GM19035 (cell line): ENCODE measurements around the gene AKR1C1.
A peak's percentile ranks its signal among the peaks of the same experiment; 100 is the strongest.
"Not testable (repeated sequence)": the region's sequence is repeated elsewhere in the genome, so short reads cannot be mapped to it uniquely, and the experiment has no call there.

Source experiments
- ATAC-seq: cut with Tn5 transposase; IDR thresholded peaks from one replicate; pipeline ENCODE4 v1.9.1; 2021; ENCODE audit not compliant: unreplicated experiment

The AKR1C1 gene

DNA sequence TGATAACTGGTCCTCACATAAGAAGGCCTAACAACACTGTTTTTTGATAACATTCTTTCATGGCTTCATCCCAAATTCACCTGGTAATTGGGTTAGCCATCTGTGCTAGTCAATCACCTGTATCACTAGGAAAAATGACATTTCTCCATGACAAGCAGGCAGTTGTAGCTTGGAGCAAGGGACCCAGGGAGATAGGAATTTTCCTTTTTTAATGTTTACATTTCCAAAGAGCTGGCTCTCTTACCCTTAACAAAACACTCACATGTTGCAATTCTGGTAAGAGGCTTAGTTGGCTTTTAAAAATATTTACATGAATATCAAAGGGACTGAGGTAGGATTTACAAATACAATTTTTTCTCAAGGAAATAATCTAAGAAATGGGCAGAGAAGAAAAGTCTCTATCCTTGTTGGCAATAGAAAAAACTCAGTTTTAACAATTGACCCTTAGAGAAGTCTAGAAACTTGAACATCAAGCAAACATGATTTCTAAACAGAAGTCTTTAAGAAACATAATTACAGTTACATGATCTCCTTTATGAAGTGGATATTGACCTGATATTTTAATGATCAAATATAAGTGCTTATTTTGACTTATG, 16.1 kb upstream of the AKR1C1 start:
- no peak for ATAC-seq

DNA sequence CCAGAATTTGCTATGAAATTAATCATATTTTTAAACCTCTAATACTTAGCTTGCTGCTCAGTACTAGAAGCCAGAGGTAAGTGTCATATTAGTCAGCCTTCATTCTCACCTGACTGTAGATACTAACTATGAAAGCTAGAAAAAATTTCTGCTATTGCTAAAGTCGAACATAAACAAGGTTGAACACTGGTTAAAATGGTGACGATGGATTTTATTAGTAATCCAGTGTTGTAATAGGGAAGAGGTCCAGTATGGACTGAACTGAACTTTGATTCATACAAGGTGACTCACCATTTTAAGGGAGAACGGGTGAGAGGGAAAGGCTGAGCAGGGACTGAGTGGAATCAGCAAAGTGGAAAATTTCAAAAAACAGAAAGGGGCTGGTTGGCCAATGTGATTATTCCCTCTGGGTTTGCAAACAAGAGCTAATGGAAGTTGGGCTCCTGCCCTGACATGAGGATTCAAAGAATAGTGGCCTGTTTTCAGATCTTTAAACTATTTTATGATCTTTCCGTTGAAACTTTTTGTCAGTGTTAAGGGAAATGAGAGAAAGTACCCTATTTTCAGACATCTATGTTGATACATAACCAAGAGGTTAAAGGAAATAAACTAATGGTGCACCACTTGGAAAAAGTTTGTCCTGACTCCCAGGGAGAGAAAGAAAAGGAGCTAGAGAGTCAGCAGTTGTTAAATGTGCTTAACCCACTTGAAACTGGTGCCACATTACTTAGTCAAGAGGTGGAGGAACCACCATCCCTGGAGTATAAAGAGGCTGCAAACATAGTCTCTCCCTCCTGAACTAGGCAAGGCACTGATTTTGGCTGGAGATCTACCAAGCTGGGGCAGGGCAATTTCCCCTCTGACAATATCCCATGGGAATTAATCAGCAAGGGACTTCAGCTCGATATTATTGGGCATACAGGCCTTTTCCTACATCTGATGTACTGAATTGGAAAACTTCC, 15.3 kb upstream of the AKR1C1 start:
- ATAC-seq, result no peak

DNA sequence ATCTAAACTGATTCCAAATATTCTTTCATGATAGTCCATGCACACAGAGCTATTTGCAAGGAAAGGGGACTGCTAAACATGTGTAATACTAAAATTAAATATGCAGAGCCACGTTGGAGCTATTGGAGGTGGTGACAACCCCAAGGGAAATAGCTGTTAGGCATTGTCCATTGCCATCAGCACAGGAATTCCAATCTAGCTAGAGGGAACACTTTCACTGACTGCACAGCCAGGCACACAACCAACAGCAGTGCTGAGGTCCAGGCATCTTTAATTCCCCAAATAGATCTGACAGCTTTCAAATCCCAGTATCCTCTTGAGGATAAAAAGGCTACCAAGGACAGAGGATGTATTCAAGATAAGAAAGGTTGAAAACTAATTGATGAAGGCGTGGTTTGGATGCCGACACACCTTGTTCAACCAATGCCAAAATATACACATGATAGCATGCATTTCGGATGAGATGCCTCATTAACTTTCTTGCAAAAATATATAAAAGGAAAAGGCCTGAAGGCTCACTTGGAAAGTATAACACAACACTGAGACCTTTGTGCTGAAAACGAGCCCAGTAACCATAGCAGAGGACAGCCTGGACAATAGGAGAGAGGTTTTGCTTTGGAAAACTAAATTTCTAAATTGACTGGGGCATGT, 11.6 kb upstream of the AKR1C1 start:
- not testable (repeated sequence) for ATAC-seq

DNA sequence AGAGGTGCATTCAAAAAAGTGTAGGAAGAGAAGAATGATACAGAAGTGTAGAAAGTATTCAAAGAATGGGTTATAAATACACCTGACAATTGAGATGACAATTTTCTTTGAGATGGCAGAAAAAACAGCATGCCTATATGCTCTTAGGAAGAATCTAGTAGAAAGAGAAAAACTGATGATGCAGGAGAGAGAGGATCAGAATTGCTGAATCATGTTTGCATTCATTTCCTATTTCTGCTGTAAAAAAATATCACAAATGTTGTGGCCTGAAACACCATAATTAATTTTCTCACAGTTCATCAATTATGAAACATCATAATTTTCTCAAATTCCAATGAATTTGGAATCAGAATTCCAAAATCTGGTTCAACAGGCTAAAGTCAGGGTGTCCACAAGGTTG, 9.8 kb upstream of the AKR1C1 start:
- ATAC-seq, result no peak

DNA sequence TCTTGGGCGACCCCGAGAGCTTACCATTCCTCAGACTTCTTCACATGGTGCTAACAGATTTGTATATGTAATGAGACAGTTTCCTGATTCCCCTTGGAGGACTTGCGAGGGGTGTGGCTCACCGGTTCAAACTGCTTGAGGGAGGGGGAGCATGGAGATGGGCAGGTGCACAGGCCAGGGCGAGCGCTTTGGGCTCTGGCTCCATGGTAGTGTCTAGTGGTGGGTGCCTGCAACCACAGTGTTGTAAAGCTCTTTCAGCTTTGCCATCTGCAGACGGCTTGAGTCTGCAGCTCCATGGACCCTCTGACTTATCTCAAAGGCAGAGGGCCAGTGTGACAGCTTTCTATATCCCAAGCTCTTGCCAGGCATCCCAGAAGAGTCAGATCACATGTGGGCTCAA, 7.1 kb upstream of the AKR1C1 start:
- ATAC-seq, result not testable (repeated sequence)

DNA sequence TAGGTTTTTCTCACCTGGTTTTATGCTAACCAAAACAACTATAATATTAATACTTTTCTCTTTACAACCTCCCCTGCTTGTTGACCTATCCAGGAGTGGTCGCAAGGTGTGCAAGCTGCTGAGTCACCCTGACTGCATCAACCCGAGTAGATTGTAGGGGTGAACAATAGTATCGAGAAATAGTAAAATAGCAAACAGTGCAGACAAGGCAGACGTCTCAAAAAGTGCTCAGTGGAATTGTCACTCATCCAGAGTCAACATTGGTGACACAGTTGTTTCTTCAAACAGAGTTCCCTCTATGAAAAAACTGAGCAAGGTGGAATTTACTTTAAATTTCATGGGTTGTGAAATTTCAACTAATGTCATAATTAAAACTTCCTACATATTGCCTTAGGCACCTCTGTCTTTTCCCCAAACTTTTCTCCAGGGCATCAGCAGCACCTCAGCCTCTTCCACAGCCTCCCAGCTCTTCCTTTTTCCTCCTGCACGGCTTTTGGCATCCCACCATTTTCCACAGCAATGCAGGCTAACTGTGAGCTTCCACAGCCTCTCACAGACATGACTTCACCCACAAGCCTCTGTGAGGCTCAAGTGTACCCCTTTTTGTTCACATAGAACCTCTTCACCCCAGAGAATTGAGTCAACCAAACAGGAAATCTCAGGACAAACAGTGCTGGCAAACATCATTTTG, 6.1 kb upstream of the AKR1C1 start:
- ATAC-seq, result not testable (repeated sequence)

DNA sequence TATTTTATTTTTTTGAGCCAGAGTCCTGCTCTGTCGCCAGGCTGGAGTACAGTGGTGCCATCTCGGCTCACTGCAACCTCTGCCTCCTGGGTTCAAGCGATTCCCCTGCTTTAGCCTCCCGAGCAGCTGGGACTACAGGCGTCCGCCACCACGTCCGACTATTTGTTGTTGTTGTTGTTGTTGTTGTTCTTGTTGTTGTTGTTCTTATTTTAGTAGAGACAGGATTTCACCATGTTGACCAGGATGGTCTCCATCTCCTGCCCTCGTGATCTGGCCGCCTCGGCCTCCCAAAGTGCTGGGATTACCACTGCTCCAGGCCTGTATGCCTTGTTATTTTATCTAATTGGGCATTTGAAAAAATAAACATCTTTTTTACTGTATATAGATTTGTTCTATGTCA, 1.7 kb upstream of the AKR1C1 start:
- not testable (repeated sequence) for ATAC-seq

DNA sequence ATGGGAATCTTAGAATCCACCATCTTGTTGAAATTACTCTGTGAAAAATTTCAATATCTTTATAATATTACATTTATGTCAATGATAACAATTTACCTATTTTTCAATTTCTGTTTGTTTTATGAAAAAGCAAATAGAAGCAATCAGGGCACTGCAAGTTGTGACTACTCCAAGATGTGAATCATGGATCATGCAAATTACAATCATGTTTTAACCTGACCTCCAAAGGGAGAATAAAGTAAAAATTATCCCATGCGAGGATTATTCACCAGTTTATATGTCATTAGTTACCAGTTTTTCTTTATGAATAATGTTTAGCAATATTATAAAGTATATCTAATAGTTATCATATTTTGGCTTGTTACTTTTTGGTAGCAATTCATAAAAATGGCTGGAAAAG, 907 bp upstream of the AKR1C1 start:
- ATAC-seq, result not testable (repeated sequence)

DNA sequence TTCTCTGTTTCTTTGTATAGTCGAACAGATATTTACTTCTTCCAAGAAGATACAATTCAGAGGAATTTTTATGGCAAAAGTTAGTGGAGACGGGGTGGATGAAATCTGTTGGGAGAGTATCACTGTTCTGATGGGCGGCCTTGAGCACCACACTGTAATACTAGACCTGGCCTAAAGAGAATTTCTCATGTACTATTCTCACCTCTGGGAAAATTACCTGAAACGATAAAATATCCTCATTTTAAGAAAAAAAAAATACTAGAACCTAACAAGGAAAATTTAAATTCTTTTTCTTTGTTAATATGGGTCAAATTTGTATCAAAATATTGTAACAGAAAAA, 570 bp downstream of the AKR1C1 start:
- ATAC-seq, result not testable (repeated sequence)

DNA sequence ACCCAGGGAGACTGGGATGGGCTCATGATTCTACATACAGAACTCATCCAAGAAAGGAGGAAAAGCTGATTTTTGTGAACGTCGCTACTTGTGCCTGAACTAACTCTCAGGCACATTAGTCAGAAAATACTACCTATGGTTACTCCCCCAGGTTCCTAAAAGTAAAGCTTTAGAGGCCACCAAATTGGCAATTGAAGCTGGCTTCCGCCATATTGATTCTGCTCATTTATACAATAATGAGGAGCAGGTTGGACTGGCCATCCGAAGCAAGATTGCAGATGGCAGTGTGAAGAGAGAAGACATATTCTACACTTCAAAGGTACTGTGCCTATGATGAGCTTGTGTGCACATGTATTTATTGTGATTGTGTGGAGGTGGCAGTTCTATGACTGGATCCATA, 2.5 kb downstream of the AKR1C1 start:
- not testable (repeated sequence) for ATAC-seq

DNA sequence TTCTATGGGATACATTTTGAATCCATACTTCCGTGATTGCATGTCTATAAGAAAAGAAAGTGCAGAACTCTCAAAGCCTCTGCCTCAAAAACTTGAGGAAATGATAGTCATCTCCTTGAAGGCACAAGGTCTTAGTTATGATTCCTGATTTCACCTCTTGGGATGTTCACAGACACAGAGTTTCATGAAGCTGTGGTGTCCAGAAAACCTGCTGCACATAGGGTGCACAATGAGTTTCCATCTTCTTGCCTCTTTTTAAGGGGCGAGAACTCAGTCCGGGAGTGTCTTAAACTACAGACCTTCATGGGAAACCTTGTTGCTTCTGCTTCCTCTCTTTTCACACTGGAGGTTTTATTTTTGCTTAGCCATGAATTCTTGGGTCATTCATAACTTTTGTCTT, 4.0 kb downstream of the AKR1C1 start:
- ATAC-seq, result not testable (repeated sequence)

DNA sequence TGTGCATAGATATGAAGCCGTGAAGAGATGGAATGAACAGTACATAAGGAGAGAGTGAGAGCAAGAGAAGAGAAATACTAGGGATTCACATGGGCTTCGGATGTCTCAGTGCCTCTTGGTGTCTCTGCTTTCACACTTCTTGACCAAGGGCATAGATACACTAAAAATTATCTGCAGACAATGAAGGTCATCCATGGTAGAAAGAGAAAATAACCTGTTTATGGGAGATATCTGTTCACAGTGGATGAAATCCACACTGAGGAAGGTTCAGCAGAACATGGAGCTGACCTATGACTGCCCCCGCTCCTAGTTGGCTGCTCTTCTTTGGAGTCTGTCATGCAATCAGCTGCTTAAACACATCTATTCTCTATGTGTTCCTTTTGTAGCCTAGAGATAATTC, 6.1 kb downstream of the AKR1C1 start:
- ATAC-seq, result not testable (repeated sequence)

DNA sequence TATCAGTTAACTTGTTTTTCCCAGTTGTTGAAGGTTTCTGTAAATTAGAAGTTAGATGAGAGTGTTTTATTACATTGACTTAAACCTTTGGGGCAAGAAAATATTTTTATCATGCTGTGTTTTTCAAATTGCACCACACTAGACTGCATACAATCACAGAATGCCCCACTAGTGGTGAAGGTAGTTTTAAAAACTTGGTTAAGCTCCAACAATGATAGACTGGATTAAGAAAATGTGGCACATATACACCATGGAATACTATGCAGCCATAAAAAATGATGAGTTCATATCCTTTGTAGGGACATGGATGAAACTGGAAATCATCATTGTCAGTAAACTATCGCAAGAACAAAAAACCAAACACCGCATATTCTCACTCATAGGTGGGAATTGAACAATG, 7.1 kb downstream of the AKR1C1 start:
- not testable (repeated sequence) for ATAC-seq

DNA sequence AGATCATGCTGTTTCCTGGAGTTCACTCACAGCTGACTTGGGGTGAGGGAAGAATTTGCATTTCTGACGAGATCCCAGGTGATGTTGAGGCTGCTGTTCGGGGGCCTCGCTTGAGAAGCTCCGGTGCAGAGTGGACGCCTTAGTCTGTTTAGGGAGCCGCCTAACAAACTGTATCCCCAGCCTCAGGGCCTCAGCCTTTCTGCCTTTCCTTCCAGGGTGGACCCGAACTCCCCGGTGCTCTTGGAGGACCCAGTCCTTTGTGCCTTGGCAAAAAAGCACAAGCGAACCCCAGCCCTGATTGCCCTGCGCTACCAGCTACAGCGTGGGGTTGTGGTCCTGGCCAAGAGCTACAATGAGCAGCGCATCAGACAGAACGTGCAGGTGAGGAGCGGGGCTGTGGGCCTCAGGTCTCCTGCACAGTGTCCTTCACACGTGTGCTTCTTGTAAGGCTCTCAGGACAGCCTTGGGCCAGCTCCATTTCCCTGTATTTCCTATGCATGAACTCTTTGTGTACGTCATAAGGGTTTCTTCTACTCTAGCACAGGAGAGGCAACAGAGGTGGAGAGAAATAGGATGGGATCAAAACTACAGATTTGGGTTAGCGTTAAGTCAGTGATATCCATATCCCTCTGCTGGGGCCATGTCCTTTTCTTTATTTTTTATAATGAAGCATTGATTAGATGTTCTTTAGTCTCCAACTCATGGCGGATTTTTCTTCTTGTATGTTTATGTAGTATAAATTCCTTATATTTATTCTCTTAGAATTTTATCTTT, 9.3 kb downstream of the AKR1C1 start:
- ATAC-seq, result not testable (repeated sequence)

DNA sequence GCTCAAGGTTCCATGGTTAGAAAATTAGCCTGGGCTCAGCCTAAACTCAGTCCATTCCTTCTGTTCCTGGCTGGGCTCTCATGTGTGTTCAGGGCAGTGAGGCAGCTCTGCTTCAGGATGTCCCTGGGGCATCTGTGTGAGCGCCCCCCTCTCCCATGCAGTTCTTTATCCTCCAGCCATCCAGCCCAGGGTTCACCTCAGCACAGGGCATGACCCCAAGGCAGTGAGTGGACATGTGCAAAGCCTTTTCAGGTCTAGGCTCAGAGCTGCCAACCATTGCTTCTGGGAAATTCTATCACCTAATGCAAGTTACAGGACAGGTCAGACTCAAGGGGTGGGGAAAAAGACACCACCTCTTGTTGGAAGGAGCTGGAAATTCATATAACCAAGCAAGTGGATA, 10.1 kb downstream of the AKR1C1 start:
- not testable (repeated sequence) for ATAC-seq

DNA sequence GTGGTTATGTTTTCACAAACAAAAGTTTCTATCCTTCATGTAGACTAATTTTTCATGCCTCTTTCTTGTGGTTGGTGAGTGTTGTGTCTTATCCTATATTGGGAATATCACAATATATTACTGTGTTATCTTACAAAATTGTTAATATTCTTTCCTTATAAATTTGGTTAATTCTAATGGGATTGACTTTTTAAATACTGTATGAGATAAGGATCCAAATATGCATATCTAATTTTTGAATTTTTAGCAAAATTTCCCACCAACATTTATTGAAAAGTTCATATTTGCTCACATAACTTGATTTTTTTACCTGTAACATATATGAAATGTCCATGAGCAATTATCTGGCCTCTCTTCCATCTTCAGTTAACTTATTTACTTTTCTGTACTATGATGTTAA, 11.2 kb downstream of the AKR1C1 start:
- not testable (repeated sequence) for ATAC-seq

DNA sequence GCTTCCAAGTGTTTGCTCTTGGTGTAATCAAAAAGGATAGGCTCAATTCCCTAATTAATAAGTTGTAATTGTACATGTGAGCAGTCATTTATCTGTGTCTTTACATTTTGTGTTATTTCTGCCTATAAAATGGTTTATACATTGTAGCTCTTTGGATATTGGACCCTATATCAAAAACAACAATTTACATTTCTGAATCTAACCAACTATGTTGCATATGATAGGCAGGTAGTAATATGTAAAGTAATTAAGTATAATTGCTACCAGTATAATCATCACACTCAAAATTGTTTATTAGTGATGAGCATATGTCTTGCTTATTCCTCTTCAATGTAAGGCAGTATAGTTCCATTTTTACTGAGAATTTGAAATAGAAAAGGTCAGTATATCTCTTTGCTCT, 13.8 kb downstream of the AKR1C1 start:
- ATAC-seq, result no peak

DNA sequence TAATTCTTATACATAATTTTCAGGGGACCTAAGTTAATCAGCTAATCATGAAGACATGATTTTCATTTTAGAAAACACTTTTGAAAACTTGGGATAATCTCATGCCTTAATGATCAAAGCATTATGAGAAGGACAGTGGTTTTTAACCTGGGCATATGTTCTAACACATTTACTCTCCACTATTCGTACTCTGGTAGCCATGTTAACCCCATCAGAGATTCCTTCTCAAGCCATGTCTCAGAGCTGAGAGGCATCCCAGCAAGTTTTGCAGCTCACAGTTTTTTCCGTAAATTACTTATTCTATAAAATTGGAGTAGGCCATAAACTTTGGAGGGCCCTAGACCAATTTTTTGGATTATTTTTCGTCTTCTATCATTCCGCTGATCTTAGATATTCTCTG, 15.7 kb downstream of the AKR1C1 start:
- no peak for ATAC-seq

DNA sequence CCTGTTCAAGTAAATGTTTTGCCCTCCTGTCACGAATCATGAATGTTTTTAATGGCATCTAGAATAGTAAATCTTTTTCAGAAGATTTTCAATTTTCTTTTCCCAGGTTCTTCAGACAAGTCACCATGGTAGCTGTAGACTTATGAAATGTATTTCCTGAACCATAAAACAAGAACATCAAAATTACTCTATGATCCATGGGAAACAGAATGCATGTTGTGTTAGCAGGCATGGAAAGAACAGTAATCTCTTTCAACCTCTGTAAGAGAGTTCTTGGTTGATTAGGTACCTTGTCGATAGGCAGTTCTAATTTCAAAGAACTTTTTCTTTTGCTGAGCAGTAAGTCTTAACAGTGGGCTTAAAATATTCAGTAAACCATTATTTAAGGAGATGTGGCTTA, 17.6 kb downstream of the AKR1C1 start:
- ATAC-seq, result no peak

DNA sequence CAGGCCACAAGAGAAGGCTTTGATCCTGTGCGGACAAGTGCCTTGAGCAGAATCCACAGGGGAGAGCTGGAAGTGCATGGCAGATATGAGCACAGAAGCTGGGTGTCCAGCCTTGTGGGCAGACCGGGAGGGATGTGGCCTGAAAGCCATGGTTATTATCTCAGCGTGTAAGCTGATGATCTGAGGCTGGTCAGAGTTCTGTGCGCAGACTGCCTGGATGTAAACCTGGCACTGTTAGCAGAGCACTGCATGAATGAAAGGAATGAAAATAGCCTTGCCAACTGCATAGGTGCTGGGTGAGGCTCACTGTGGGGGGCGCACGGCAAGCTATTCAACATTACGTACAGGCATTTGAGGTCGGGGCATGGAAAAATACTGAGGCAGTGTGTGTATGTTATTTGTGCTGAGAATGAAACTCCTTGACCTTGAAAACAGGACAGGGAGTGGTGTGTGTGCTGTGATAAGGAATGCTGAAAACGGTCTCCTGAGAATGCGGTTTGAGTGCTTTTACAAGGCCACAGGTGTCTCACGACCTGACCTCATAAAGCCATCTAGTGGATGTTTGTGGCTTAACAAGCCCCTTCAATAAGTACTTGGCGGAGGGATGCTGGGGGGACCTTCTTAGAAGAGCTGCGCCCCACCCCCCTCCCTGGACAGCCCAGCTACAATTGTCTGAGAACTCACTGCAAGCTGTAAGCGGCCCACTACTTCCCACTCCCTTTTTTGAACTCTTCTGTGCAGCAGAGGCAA, 18.7 kb downstream of the AKR1C1 start:
- peak; percentile 58 for ATAC-seq
